ENCODE results near the gene KCNA3. TPM values are rescaled to one million over a fixed set of nuclear protein-coding genes. Genes with fewer than 3 reads are reported as not detected.

The KCNA3 gene
- total and polyA plus RNA-seq, 2 of the 4 experiments (the other 2 are of a cell fraction) = under 0.01 to 0.09 TPM

DNA sequence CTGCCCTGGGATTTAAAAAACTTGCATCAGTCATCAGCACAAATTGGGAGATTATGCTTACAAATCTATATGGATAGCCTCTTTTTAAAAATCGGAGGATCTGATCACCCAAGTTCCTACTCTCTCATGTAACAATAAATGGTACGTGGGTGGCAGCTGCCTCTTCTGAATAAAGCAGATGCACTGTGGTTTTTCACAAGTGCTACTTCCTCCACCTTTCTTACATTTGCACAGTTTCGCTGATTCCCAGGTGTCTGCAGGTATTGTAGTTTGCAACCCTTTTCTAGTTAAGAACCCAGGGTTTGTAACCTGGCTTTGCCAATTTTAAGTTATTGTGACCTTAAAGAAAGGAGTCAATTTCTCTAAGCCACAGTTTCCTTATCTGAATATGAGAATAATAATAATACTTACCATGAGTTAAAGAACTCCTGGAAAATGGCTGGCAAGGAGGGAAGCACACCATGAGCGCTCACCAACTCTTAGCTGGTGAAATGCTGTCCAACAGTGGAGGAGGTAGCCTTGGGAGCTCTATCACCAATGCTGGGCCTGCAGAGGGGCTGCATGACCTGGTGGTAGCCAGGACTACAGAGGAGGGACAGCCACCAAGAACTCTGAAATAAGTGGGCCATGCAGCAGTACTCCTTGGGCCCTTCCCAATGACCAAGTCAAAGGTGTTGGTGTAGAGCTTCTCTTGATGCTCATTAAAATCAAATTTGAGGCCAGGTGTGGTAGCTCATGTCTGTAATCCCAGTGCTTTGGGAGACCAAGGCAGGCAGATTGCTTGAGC is 38.4 kb downstream of the KCNA3 start:
- Histone ChIP-seq H2BK120ac (ENCODE audit: low read depth, low read length) (no peak overlapping the region), H2BK5ac (ENCODE audit: low read depth, low read length, poor library complexity, severe bottlenecking) (no peak overlapping the region), H3K27ac (ENCODE audit: insufficient read depth, low read length) (no peak overlapping the region), H3K23ac (ENCODE audit: low read depth, low read length) (no peak overlapping the region), H4K8ac (ENCODE audit: low read depth in 2 of 2, low read length in 2 of 2) (no peak overlapping the region; a peak in 1 of 4 replicates), H2BK15ac (ENCODE audit: low read depth, low read length) (no peak overlapping the region), H2AK5ac (ENCODE audit: low read depth, low read length) (no peak overlapping the region), H3K4me2 (ENCODE audit: low read depth, low read length) (no peak overlapping the region), H4K91ac (ENCODE audit: insufficient read depth, low read depth, low read length) (no peak overlapping the region), H2BK20ac (ENCODE audit: low read depth, low read length) (no peak overlapping the region), H3K4ac (ENCODE audit: low read depth, low read length) (no peak overlapping the region), H3K56ac (ENCODE audit: extremely low read depth, insufficient read depth, low read length) (no peak overlapping the region), H3K27me3 (ENCODE audit: control insufficient read depth, insufficient read depth, low read length) (peaks cover 9% of the 10 kb centered on the region; the same call in 1 of the 2 replicates), H3K79me1 (ENCODE audit: low read depth in 1 of 2, low read length in 2 of 2) (no peaks in the 10 kb centered on the region), H4K20me1 (ENCODE audit: insufficient read depth, low read length) (no peaks in the 10 kb centered on the region), H3K4me1 (ENCODE audit: control insufficient read depth, insufficient read depth, low read length) (peaks cover 5% of the 10 kb centered on the region; the same call in 1 of the 2 replicates), H3K14ac (replicated peaks; ENCODE audit: low read depth, low read length) (no peak overlapping the region), H3K9me1 (ENCODE audit: insufficient read depth, low read length) (no peaks in the 10 kb centered on the region), H3K18ac (ENCODE audit: low read depth, low read length) (no peak overlapping the region), H4K5ac (ENCODE audit: low read depth, low read length) (no peak overlapping the region), H2AFZ (replicated peaks; ENCODE audit: low read length, poor library complexity) (no peak overlapping the region), H3K4me3 (ENCODE audit: insufficient read depth, low read depth, low read length) (no peak overlapping the region), H3K9ac (ENCODE audit: low read depth, low read length) (no peak overlapping the region), H3K36me3 (ENCODE audit: control insufficient read depth, insufficient read depth, low read length) (no peaks in the 10 kb centered on the region), H3K9me3 (ENCODE audit: control insufficient read depth, insufficient read depth, low read length) (no peaks in the 10 kb centered on the region), H2AK9ac (replicated peaks; ENCODE audit: low read depth, low read length, poor library complexity) (no peak overlapping the region)
- CTCF ChIA-PET = no interaction called here
- TF ChIP-seq, protein P1, sequence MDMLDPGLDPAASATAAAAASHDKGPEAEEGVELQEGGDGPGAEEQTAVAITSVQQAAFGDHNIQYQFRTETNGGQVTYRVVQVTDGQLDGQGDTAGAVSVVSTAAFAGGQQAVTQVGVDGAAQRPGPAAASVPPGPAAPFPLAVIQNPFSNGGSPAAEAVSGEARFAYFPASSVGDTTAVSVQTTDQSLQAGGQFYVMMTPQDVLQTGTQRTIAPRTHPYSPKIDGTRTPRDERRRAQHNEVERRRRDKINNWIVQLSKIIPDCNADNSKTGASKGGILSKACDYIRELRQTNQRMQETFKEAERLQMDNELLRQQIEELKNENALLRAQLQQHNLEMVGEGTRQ (IDR thresholded peaks at IDR 0.05; ENCODE audit: low read depth, low read length) = no peak
- TF ChIP-seq RCOR1 (IDR thresholded peaks at IDR 0.05; ENCODE audit: insufficient replicate concordance, low read length) = no peak
- no peak for TF ChIP-seq RAD21 (IDR thresholded peaks at IDR 0.05; ENCODE audit: low read length)
- no peak for TF ChIP-seq CEBPB (IDR thresholded peaks at IDR 0.05; ENCODE audit: low read depth, low read length)
- TF ChIP-seq, protein P2, sequence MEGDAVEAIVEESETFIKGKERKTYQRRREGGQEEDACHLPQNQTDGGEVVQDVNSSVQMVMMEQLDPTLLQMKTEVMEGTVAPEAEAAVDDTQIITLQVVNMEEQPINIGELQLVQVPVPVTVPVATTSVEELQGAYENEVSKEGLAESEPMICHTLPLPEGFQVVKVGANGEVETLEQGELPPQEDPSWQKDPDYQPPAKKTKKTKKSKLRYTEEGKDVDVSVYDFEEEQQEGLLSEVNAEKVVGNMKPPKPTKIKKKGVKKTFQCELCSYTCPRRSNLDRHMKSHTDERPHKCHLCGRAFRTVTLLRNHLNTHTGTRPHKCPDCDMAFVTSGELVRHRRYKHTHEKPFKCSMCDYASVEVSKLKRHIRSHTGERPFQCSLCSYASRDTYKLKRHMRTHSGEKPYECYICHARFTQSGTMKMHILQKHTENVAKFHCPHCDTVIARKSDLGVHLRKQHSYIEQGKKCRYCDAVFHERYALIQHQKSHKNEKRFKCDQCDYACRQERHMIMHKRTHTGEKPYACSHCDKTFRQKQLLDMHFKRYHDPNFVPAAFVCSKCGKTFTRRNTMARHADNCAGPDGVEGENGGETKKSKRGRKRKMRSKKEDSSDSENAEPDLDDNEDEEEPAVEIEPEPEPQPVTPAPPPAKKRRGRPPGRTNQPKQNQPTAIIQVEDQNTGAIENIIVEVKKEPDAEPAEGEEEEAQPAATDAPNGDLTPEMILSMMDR (conservative IDR thresholded peaks at IDR 0.05; ENCODE audit: low read depth, low read length) = no peak
- TF ChIP-seq, protein P3, sequence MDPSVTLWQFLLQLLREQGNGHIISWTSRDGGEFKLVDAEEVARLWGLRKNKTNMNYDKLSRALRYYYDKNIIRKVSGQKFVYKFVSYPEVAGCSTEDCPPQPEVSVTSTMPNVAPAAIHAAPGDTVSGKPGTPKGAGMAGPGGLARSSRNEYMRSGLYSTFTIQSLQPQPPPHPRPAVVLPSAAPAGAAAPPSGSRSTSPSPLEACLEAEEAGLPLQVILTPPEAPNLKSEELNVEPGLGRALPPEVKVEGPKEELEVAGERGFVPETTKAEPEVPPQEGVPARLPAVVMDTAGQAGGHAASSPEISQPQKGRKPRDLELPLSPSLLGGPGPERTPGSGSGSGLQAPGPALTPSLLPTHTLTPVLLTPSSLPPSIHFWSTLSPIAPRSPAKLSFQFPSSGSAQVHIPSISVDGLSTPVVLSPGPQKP (IDR thresholded peaks at IDR 0.05; ENCODE audit: borderline replicate concordance, low read depth, low read length) = no peak
- TF ChIP-seq MAZ (IDR thresholded peaks at IDR 0.05; ENCODE audit: borderline replicate concordance, low read depth, low read length) = no peak
- TF ChIP-seq POLR2A (IDR thresholded peaks at IDR 0.05; ENCODE audit: low read depth, low read length) = no peak
- TF ChIP-seq MXI1 (IDR thresholded peaks at IDR 0.05; ENCODE audit: borderline replicate concordance, low read depth, low read length) = no peak
- TF ChIP-seq RFX5 (IDR thresholded peaks at IDR 0.05; ENCODE audit: low read depth, low read length) = no peak
- no peak for TF ChIP-seq MAFK (IDR thresholded peaks at IDR 0.05; ENCODE audit: low read depth, low read length)
- no peak for TF ChIP-seq FOS (IDR thresholded peaks at IDR 0.05; ENCODE audit: low read depth, low read length)
- no peak for TF ChIP-seq SMC3 (IDR thresholded peaks at IDR 0.05; ENCODE audit: low read depth, low read length)
- no peak for TF ChIP-seq CHD1 (IDR thresholded peaks at IDR 0.05; ENCODE audit: low read depth, low read length)
- no peak for TF ChIP-seq NFE2L2 (IDR thresholded peaks at IDR 0.05; ENCODE audit: low read depth, low read length)
- no peak for TF ChIP-seq BHLHE40 (IDR thresholded peaks at IDR 0.05; ENCODE audit: low read depth, low read length)
- POLR2A ChIA-PET (ENCODE audit: unreplicated experiment) = no interaction called here
- in situ Hi-C loops (cut with MboI; ENCODE audit: low sequenced_read_pairs) (no loop called here), dilution Hi-C loops (cut with HindIII; ENCODE audit: low sequenced_read_pairs, unreplicated experiment) (no loop called here), intact Hi-C loops (cut with micrococcal nuclease) (no loop called here)
- no CpG with 5 or more reads among the region's 4 CpGs for WGBS, 2 experiments (ENCODE audit: extremely low coverage in 2 of 2, insufficient read length in 1 of 2)
- DNase-seq = no peak
- BruUV-seq (replicated peaks) = no TSS peak
- ATAC-seq (ENCODE audit: low read depth) = no peak
